NCI-H1105 (cell line): ENCODE data around the gene ITPKC.
"Not testable (repeated sequence)": the region's sequence is repeated elsewhere in the genome, so short reads cannot be mapped to it uniquely, and the experiment has no call there.

ENCODE experiments used
- DNase-seq: peaks from one replicate; lab custom pipeline; 2025; lab: John Stamatoyannopoulos, UW

ITPKC gene

GRCh38 chr19:40716031-40716481 is 856 bp upstream of the ITPKC start:
- DNase-seq, result no peak

GRCh38 chr19:40717325-40717879 is 490 bp downstream of the ITPKC start:
- no peak for DNase-seq

- no peak for DNase-seq
These were observed 1.2 kb downstream of the ITPKC start for GRCh38 chr19:40717880-40718773.

- DNase-seq, result no peak
These were observed 2.0 kb downstream of the ITPKC start for GRCh38 chr19:40718774-40719391.

- no peak for DNase-seq
These were observed 2.5 kb downstream of the ITPKC start for GRCh38 chr19:40719414-40719894.

- no peak for DNase-seq
These were observed 4.2 kb downstream of the ITPKC start for GRCh38 chr19:40721140-40721486.

GRCh38 chr19:40721936-40722661 is 5.2 kb downstream of the ITPKC start:
- no peak for DNase-seq

- no peak for DNase-seq
These were observed 6.8 kb downstream of the ITPKC start for GRCh38 chr19:40723661-40724254.

GRCh38 chr19:40724315-40724714 is 7.4 kb downstream of the ITPKC start:
- DNase-seq, result no peak

GRCh38 chr19:40724855-40725254 is 7.9 kb downstream of the ITPKC start:
- no peak for DNase-seq

GRCh38 chr19:40726279-40726678 is 9.4 kb downstream of the ITPKC start:
- DNase-seq, result no peak

GRCh38 chr19:40730065-40730464 is 13.2 kb downstream of the ITPKC start:
- DNase-seq, result not testable (repeated sequence)

GRCh38 chr19:40732304-40732703 is 15.4 kb downstream of the ITPKC start:
- DNase-seq, result not testable (repeated sequence)

GRCh38 chr19:40733149-40733548 is 16.2 kb downstream of the ITPKC start:
- DNase-seq, result no peak

GRCh38 chr19:40735013-40735771 is 18.3 kb downstream of the ITPKC start:
- DNase-seq, result no peak

- DNase-seq, result no peak
These were observed 19.7 kb downstream of the ITPKC start for GRCh38 chr19:40736661-40737060.

- DNase-seq, result no peak
These were observed 20.3 kb downstream of the ITPKC start for GRCh38 chr19:40737102-40737644.

GRCh38 chr19:40739030-40739839 is 22.3 kb downstream of the ITPKC start:
- DNase-seq, result no peak

GRCh38 chr19:40739871-40740703 is 23.2 kb downstream of the ITPKC start:
- no peak for DNase-seq
